GM18505 (cell line): Measurements from ENCODE around the gene VAV3.

Source experiments
- ATAC-seq: cut with Tn5 transposase; IDR thresholded peaks from one replicate; pipeline ENCODE4 v1.9.1; 2021; ENCODE audit not compliant: unreplicated experiment
- POLR2A ChIP-seq: IDR thresholded peaks from 4 replicates; pipeline ENCODE4 v1.6.1; 2011; ENCODE audit warnings: borderline replicate concordance; ENCODE audit not compliant: insufficient read depth, insufficient read length; ENCODE audit errors: extremely low read depth

The VAV3 gene

GRCh38 chr1:107695341-107695740 is 269.6 kb downstream of the VAV3 start:
- TF ChIP-seq POLR2A, result no peak
- no peak for ATAC-seq

GRCh38 chr1:107692580-107693345 is 272.2 kb downstream of the VAV3 start:
- TF ChIP-seq POLR2A, result no peak
- no peak for ATAC-seq

DNA sequence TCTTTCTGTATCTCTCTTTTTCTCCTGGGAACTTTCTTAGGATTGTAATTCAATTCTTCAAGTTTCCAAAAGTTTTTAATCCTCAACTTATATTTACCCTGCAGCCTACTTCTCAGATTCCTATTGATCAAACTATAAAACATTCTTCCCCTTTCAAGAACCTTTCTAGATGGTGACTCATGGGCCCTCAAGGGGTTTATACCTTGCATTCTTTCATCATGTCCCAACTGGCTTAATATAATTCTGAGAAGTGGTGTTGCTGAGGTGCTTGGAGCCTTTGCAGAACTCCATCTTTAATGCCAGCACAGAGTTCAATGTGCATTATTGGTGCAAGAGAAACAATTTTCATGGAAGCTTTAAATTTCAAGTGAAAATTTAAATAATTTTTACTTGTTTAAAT is 273.4 kb downstream of the VAV3 start:
- ATAC-seq, result no peak
- TF ChIP-seq POLR2A, result no peak

- no peak for ATAC-seq
- no peak for TF ChIP-seq POLR2A
Measured at GRCh38 chr1:107690491-107690890, 274.5 kb downstream of the VAV3 start.

GRCh38 chr1:107689733-107690132 is 275.2 kb downstream of the VAV3 start:
- no peak for TF ChIP-seq POLR2A
- no peak for ATAC-seq

GRCh38 chr1:107689159-107689558 is 275.8 kb downstream of the VAV3 start:
- no peak for ATAC-seq
- TF ChIP-seq POLR2A, result no peak

- no peak for ATAC-seq
Measured at GRCh38 chr1:107687849-107688753, 276.9 kb downstream of the VAV3 start.

GRCh38 chr1:107683683-107684082 is 281.3 kb downstream of the VAV3 start:
- TF ChIP-seq POLR2A, result no peak
- no peak for ATAC-seq

More at GRCh38 chr1:107687849-107688753, 276.9 kb downstream of the VAV3 start:
- TF ChIP-seq POLR2A, result no peak

DNA sequence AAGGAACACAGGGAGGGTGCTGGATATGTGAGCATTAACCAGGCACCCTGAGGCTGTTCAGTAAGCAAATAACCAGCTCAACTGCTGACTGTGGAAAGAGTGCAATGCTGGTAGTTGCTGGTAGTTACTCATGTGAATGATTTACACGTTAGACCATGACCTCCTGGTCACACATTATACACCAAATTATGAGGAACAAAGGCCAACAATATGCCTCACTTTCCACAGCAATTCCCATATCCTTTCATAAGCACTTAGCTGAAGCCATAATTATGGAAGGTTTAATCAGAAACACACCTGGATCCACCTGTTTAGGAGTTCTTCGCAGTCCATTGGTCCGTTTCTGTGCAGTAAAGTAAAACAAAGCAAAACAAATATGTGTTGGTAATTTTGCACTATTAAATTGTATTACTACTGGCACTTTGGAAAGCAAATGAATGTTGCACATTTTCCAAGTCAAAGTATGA is 281.8 kb downstream of the VAV3 start:
- no peak for ATAC-seq

GRCh38 chr1:107682467-107682866 is 282.5 kb downstream of the VAV3 start:
- ATAC-seq, result no peak
- no peak for TF ChIP-seq POLR2A

More for the DNA sequence above, 281.8 kb downstream of the VAV3 start:
- no peak for TF ChIP-seq POLR2A

GRCh38 chr1:107681001-107681479 is 283.9 kb downstream of the VAV3 start:
- no peak for TF ChIP-seq POLR2A
- no peak for ATAC-seq

DNA sequence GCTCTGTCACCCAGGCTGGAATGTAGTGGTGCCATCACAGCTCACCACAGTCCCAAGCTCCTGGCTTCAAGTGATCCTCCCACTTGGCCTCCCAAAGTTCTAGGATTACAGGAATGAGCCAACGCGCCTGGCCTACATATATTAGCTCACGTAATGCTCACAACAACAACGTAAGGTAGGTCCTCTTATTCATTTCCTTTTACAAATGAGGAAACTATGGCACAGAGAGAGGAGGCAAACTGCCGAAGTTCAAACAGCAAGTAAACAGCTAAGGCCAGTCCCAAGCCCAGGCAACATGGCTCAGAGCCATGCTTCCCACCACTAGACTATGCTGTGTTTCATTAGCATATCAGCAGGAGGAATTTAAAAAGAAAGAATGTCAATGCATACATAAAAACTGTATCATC is 284.4 kb downstream of the VAV3 start:
- TF ChIP-seq POLR2A, result no peak
- no peak for ATAC-seq

- TF ChIP-seq POLR2A, result no peak
- no peak for ATAC-seq
Measured at GRCh38 chr1:107679411-107679953, 285.5 kb downstream of the VAV3 start.

DNA sequence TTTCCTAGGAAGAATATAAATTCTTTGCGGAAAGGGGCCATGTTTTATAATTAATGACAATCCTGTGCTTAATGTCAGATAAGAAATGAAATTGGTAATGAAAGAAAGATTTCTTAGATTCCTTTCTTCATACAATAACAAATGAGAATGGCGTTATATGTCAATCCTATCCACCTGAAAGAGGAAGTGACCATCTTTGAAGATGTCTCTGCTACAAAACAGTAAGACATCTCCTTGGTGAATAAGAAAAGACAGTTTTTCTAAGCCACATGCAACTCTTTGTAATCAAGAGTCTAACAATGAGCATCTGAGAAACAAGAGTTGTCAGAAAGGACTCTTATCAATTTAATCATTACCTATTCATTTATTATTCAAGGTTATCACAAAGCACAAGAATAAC is 286.0 kb downstream of the VAV3 start:
- TF ChIP-seq POLR2A, result no peak
- ATAC-seq, result no peak

- TF ChIP-seq POLR2A, result no peak
- ATAC-seq, result no peak
Measured at GRCh38 chr1:107677697-107678096, 287.3 kb downstream of the VAV3 start.
